HCT116 (cell line): ENCODE data around the gene SLC17A2. TPM values are rescaled to one million over a fixed set of nuclear protein-coding genes. Genes with fewer than 3 reads are reported as not detected.

Source experiments
- ATAC-seq: fragments of 200-7000 bp; cut with Tn5 transposase; 2 replicates; pipeline ENCODE4 v1.9.1; 2020; ENCODE audit warnings: mild to moderate bottlenecking, moderate library complexity
- BruUV-seq: library from RNA; stranded (reverse); fragments of 400-500 nt; replicated peaks from 2 replicates; lab custom pipeline; 2021; lab: Mats Ljungman, UMichigan
- CTCF ChIA-PET: fragments of 300-600 bp; sonication (Branson Sonifier 250); formaldehyde crosslinking; loops from one replicate; lab custom pipeline; 2021; ENCODE audit warnings: antibody characterized with exemption; lab: Charles Lee
- POLR2A ChIA-PET: fragments of 300-600, 350-600 bp; sonication (Branson Sonifier 250); formaldehyde crosslinking; loops from one replicate; lab custom pipeline; 2021; ENCODE audit warnings: antibody characterized with exemption; lab: Charles Lee
- RAD21 ChIA-PET, 2 experiments: fragments of 300-600 bp; sonication (Branson Sonifier 250); formaldehyde crosslinking; loops; one replicate each; lab custom pipeline; 2023; ENCODE audit warnings: low total read pairs in 2 of 2; ENCODE audit not compliant: uncharacterized antibody in 2 of 2, unreplicated experiment in 2 of 2, low non-redundant PET in 1 of 2; lab: Charles Lee
- DNase-seq: peaks from one replicate; pipeline ENCODE4 v3.0.0-alpha.2; 2010; ENCODE audit warnings: low read depth, low spot score
- H2AFZ ChIP-seq: fragments of 200-600 bp; shearing (Covaris generic), sonication (generic); 2 replicates; pipeline ENCODE4 v1.6.1; 2017; ENCODE audit warnings: low read depth, mixed run types, mixed read lengths, antibody characterized with exemption, low read length; ENCODE audit not compliant: poor library complexity, severe bottlenecking
- H3K27ac ChIP-seq: 2 replicates; pipeline ENCODE4 v1.5.1; 2012; ENCODE audit warnings: low read depth, low read length
- H3K27me3 ChIP-seq: fragments of 200-600 bp; sonication (generic); 2 replicates; pipeline ENCODE4 v1.6.1; 2016; ENCODE audit warnings: mixed run types, low read length, mixed read lengths; ENCODE audit not compliant: insufficient read depth
- H3K36me3 ChIP-seq, 2 experiments: fragments of 200-500 bp in 1 of 2; fragments of 200-600 bp in 1 of 2; sonication (Bioruptor generic) in 1 of 2; sonication (generic) in 1 of 2; 2 replicates each; pipeline versions ENCODE4 v1.5.1 to v1.6.1; 2014 to 2016; ENCODE audit warnings: low read length in 2 of 2, inconsistent platforms in 1 of 2, mixed read lengths in 1 of 2, mixed run types in 1 of 2; ENCODE audit not compliant: insufficient read depth in 2 of 2, control insufficient read depth in 1 of 2
- H3K4me1 ChIP-seq, 2 experiments: fragments of 200-600 bp in 1 of 2; sonication (generic) in 1 of 2; 2 replicates each; pipeline versions ENCODE4 v1.5.1 to v1.6.1; 2012 to 2017; ENCODE audit warnings: low read length in 2 of 2, inconsistent platforms in 1 of 2, mild to moderate bottlenecking in 1 of 2, mixed read lengths in 1 of 2, mixed run types in 1 of 2, moderate library complexity in 1 of 2; ENCODE audit not compliant: insufficient read depth in 2 of 2, control insufficient read depth in 1 of 2
- H3K4me2 ChIP-seq: fragments of 200-600 bp; sonication (generic); 2 replicates; pipeline ENCODE4 v1.6.1; 2017; ENCODE audit warnings: mixed run types, low read length, mixed read lengths
- H3K4me3 ChIP-seq, 2 experiments: fragments of 200-600 bp in 1 of 2; sonication (generic) in 1 of 2; replicated peaks in 1 of 2; 2 replicates each; pipeline ENCODE4 v1.5.1; 2011 to 2016; ENCODE audit warnings: low read length in 2 of 2, control low read depth in 1 of 2, low read depth in 1 of 2, mild to moderate bottlenecking in 1 of 2, mixed read lengths in 1 of 2, mixed run types in 1 of 2
- H3K79me2 ChIP-seq: fragments of 200-600 bp; sonication (generic); 2 replicates; pipeline ENCODE4 v1.6.1; 2017; ENCODE audit warnings: mild to moderate bottlenecking, mixed run types, low read length, moderate library complexity, mixed read lengths; ENCODE audit not compliant: insufficient read depth
- H3K9ac ChIP-seq: fragments of 200-600 bp; sonication (generic); 2 replicates; pipeline ENCODE4 v1.6.1; 2016; ENCODE audit warnings: low read length, mixed read lengths
- H3K9me2 ChIP-seq: fragments of 200-600 bp; sonication (generic), shearing (Covaris generic); 2 replicates; pipeline ENCODE4 v1.6.1; 2017; ENCODE audit warnings: mixed run types, mild to moderate bottlenecking, moderate library complexity; ENCODE audit not compliant: insufficient read depth
- H3K9me3 ChIP-seq, 2 experiments: fragments of 200-500 bp in 1 of 2; fragments of 200-600 bp in 1 of 2; sonication (Bioruptor generic) in 1 of 2; sonication (generic) in 1 of 2; 2 replicates each; pipeline ENCODE4 v1.6.1; 2014 to 2017; ENCODE audit warnings: low read length in 2 of 2, mixed read lengths in 2 of 2, inconsistent platforms in 1 of 2, low read depth in 1 of 2, mild to moderate bottlenecking in 1 of 2, mixed run types in 1 of 2, moderate library complexity in 1 of 2; ENCODE audit not compliant: control insufficient read depth in 1 of 2, insufficient read depth in 1 of 2
- H4K20me1 ChIP-seq: fragments of 200-600 bp; sonication (generic), shearing (Covaris generic); 2 replicates; pipeline ENCODE4 v1.6.1; 2017; ENCODE audit warnings: mixed run types, mild to moderate bottlenecking, moderate library complexity; ENCODE audit not compliant: insufficient read depth
- CBX3 ChIP-seq: IDR thresholded peaks from 2 replicates; pipeline ENCODE4 v1.6.1; 2012; ENCODE audit warnings: low read depth
- EGR1 ChIP-seq: IDR thresholded peaks from 2 replicates; pipeline ENCODE4 v1.6.1; 2012; ENCODE audit warnings: low read depth
- EZH2phosphoT487 ChIP-seq: fragments of 200-600 bp; IDR thresholded peaks from 2 replicates; pipeline ENCODE4 v1.6.1; 2018; ENCODE audit warnings: antibody characterized with exemption, borderline replicate concordance
- FOSL1 ChIP-seq: IDR thresholded peaks from 2 replicates; pipeline ENCODE4 v1.6.1; 2012; ENCODE audit warnings: low read depth
- JUND ChIP-seq: IDR thresholded peaks from 2 replicates; pipeline ENCODE4 v1.6.1; 2012
- MAX ChIP-seq: IDR thresholded peaks from 2 replicates; pipeline ENCODE4 v1.6.1; 2012
- POLR2A ChIP-seq: IDR thresholded peaks from 2 replicates; pipeline ENCODE4 v1.7.0; 2011; ENCODE audit warnings: borderline replicate concordance; ENCODE audit not compliant: insufficient read depth, insufficient read length; ENCODE audit errors: extremely low read depth
- POLR2AphosphoS5 ChIP-seq: IDR thresholded peaks from 2 replicates; pipeline ENCODE4 v1.6.1; 2011; ENCODE audit warnings: mild to moderate bottlenecking, low read depth, low read length, moderate library complexity
- RAD21 ChIP-seq: IDR thresholded peaks from 2 replicates; pipeline ENCODE4 v1.6.1; 2012; ENCODE audit warnings: low read depth, mild to moderate bottlenecking
- SIN3A ChIP-seq: IDR thresholded peaks from 2 replicates; pipeline ENCODE4 v1.6.1; 2012; ENCODE audit warnings: low read depth
- SP1 ChIP-seq: IDR thresholded peaks from 2 replicates; pipeline ENCODE4 v1.6.1; 2012; ENCODE audit warnings: low read depth
- SRF ChIP-seq: IDR thresholded peaks from 2 replicates; pipeline ENCODE4 v1.6.1; 2012; ENCODE audit warnings: low read depth
- TCF7L2 ChIP-seq: IDR thresholded peaks from 2 replicates; pipeline ENCODE4 v1.7.0; 2011; ENCODE audit warnings: borderline replicate concordance, inconsistent platforms; ENCODE audit not compliant: insufficient read depth, insufficient read length; ENCODE audit errors: extremely low read depth
- ZFX ChIP-seq: fragments of 450-650 bp; IDR thresholded peaks from 2 replicates; pipeline ENCODE4 v1.6.1; 2017
- ZNF274 ChIP-seq: fragments of 200-500 bp; sonication (Bioruptor generic); IDR thresholded peaks from 2 replicates; pipeline ENCODE4 v1.6.1; 2014; ENCODE audit warnings: mild to moderate bottlenecking, low read depth, low read length, inconsistent platforms
- intact Hi-C: fragments of 100-400 bp; cut with micrococcal nuclease; formaldehyde crosslinking; loops from 2 replicates; pipeline ENCODE4 v1.10.0; 2022
- total RNA-seq: library from RNA; stranded (reverse); gene quantifications from one replicate; pipeline ENCODE4 v1.2.1, GENCODE V29; 2021; ENCODE audit not compliant: unreplicated experiment
- TF ChIP-seq, protein P1 (sequence below): IDR thresholded peaks from 2 replicates; pipeline ENCODE4 v1.6.1; 2012
- TF ChIP-seq, protein P2 (sequence below): IDR thresholded peaks from 2 replicates; pipeline ENCODE4 v1.6.1; 2011; ENCODE audit warnings: mild to moderate bottlenecking, low read length, moderate library complexity; ENCODE audit not compliant: insufficient replicate concordance; ENCODE audit errors: extremely low read depth
- TF ChIP-seq, protein P3 (sequence below): IDR thresholded peaks from 2 replicates; pipeline ENCODE4 v1.6.1; 2012; ENCODE audit warnings: low read depth

Gene SLC17A2
- total RNA-seq, 1 experiment from 2014 or later, result not detected

- intact Hi-C loops, result no loop called here
- ChIA-PET RAD21 (no interaction called here), CTCF (no interaction called here), POLR2A (no interaction called here)
- H3K9me3 ChIP-seq, result no peaks in the 10 kb centered on the region
- no TSS peak for BruUV-seq
- H3K4me3 ChIP-seq, result no peak overlapping the region
- no peak overlapping the region for H2AFZ ChIP-seq
- H3K27me3 ChIP-seq, result no peaks in the 10 kb centered on the region
- H3K27ac ChIP-seq, result no peak overlapping the region
- no peaks in the 10 kb centered on the region for H3K79me2 ChIP-seq
- H4K20me1 ChIP-seq, result no peaks in the 10 kb centered on the region
- no peaks in the 10 kb centered on the region for H3K36me3 ChIP-seq
- no peak overlapping the region for H3K9ac ChIP-seq
- H3K9me2 ChIP-seq, result no peaks in the 10 kb centered on the region
- no peak for DNase-seq
- no peaks in the 10 kb centered on the region for H3K4me1 ChIP-seq
- H3K4me2 ChIP-seq, result no peak overlapping the region
- TF ChIP-seq CBX3, result no peak
- ATAC-seq, result no peak
Observed at GRCh38 chr6:25866011-25866410, 64.5 kb downstream of the SLC17A2 start.

DNA sequence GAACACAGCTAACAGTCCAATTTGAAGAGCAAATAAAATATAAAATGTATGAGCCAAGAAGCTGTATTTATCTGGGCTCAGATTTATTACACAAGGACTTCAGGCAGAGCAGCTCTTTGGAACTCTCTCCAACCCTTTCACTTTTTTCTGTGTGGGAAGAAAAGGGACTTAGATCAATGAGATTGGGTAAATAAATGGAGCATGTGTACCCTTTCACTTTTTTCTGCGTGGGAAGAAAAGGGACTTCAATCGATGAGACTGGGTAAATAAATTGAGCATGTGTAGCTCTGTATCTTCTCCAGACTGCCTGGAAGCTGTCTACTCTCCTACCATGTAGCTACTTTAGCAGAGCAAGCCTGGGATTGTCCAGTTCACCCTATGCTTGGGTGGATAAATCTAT, 67.1 kb downstream of the SLC17A2 start:
- H3K4me2 ChIP-seq, result no peak overlapping the region
- no peak overlapping the region for H3K4me3 ChIP-seq
- no peaks in the 10 kb centered on the region for H3K4me1 ChIP-seq
- no peaks in the 10 kb centered on the region for H3K36me3 ChIP-seq
- H3K27ac ChIP-seq, result no peak overlapping the region
- POLR2A ChIA-PET, result no interaction called here
- no peaks in the 10 kb centered on the region for H3K79me2 ChIP-seq
- H3K9ac ChIP-seq, result no peak overlapping the region
- no peaks in the 10 kb centered on the region for H4K20me1 ChIP-seq
- H2AFZ ChIP-seq, result no peak overlapping the region
- ATAC-seq (no peak), DNase-seq (no peak)
- RAD21 ChIA-PET, result no interaction called here
- BruUV-seq, result no TSS peak
- no peaks in the 10 kb centered on the region for H3K27me3 ChIP-seq
- no peaks in the 10 kb centered on the region for H3K9me3 ChIP-seq
- intact Hi-C loops, result no loop called here
- CTCF ChIA-PET, result no interaction called here
- H3K9me2 ChIP-seq, result no peaks in the 10 kb centered on the region
- TF ChIP-seq RAD21, result no peak
- TF ChIP-seq, protein P1, sequence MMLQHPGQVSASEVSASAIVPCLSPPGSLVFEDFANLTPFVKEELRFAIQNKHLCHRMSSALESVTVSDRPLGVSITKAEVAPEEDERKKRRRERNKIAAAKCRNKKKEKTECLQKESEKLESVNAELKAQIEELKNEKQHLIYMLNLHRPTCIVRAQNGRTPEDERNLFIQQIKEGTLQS, result no peak
- no peak for TF ChIP-seq JUND
- TF ChIP-seq, protein P2, sequence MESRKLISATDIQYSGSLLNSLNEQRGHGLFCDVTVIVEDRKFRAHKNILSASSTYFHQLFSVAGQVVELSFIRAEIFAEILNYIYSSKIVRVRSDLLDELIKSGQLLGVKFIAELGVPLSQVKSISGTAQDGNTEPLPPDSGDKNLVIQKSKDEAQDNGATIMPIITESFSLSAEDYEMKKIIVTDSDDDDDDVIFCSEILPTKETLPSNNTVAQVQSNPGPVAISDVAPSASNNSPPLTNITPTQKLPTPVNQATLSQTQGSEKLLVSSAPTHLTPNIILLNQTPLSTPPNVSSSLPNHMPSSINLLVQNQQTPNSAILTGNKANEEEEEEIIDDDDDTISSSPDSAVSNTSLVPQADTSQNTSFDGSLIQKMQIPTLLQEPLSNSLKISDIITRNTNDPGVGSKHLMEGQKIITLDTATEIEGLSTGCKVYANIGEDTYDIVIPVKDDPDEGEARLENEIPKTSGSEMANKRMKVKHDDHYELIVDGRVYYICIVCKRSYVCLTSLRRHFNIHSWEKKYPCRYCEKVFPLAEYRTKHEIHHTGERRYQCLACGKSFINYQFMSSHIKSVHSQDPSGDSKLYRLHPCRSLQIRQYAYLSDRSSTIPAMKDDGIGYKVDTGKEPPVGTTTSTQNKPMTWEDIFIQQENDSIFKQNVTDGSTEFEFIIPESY, result no peak
- no peak for TF ChIP-seq ZFX
- TF ChIP-seq, protein P3, sequence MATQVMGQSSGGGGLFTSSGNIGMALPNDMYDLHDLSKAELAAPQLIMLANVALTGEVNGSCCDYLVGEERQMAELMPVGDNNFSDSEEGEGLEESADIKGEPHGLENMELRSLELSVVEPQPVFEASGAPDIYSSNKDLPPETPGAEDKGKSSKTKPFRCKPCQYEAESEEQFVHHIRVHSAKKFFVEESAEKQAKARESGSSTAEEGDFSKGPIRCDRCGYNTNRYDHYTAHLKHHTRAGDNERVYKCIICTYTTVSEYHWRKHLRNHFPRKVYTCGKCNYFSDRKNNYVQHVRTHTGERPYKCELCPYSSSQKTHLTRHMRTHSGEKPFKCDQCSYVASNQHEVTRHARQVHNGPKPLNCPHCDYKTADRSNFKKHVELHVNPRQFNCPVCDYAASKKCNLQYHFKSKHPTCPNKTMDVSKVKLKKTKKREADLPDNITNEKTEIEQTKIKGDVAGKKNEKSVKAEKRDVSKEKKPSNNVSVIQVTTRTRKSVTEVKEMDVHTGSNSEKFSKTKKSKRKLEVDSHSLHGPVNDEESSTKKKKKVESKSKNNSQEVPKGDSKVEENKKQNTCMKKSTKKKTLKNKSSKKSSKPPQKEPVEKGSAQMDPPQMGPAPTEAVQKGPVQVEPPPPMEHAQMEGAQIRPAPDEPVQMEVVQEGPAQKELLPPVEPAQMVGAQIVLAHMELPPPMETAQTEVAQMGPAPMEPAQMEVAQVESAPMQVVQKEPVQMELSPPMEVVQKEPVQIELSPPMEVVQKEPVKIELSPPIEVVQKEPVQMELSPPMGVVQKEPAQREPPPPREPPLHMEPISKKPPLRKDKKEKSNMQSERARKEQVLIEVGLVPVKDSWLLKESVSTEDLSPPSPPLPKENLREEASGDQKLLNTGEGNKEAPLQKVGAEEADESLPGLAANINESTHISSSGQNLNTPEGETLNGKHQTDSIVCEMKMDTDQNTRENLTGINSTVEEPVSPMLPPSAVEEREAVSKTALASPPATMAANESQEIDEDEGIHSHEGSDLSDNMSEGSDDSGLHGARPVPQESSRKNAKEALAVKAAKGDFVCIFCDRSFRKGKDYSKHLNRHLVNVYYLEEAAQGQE, result no peak
- no peak for TF ChIP-seq TCF7L2
- TF ChIP-seq POLR2A, result no peak
- no peak for TF ChIP-seq SRF
- no peak for TF ChIP-seq CBX3
- TF ChIP-seq POLR2AphosphoS5, result no peak
- TF ChIP-seq EGR1, result no peak
- TF ChIP-seq ZNF274, result no peak
- TF ChIP-seq FOSL1, result no peak
- TF ChIP-seq SIN3A, result no peak
- TF ChIP-seq EZH2phosphoT487, result no peak
- TF ChIP-seq SP1, result no peak
- no peak for TF ChIP-seq MAX
